K562 (cell line): ENCODE data around the gene SAP25. TPM values are rescaled to one million over a fixed set of nuclear protein-coding genes. Genes with fewer than 3 reads are reported as not detected.

Experiments
- CEBPB ChIP-seq: fragments of 450-650 bp; IDR thresholded peaks from 2 replicates; pipeline ENCODE4 v1.6.1; 2016; ENCODE audit warnings: missing genetic modification characterization, missing compliant biosample characterization
- E2F3 ChIP-seq: fragments of 250-450 bp; sonication (Bioruptor Pico); IDR thresholded peaks from 2 replicates; pipeline ENCODE4 v1.4.0; 2020; ENCODE audit warnings: mild to moderate bottlenecking
- ELF4 ChIP-seq: fragments of 450-650 bp; formaldehyde crosslinking; IDR thresholded peaks from 2 replicates; pipeline ENCODE4 v1.4.0; 2022; ENCODE audit warnings: missing genetic modification characterization
- KAT7 ChIP-seq: sonication (generic); formaldehyde crosslinking; IDR thresholded peaks from 2 replicates; pipeline ENCODE4 v1.8.0; 2022; ENCODE audit warnings: missing genetic modification reagents, mild to moderate bottlenecking, borderline replicate concordance
- MBD2 ChIP-seq: sonication (generic); IDR thresholded peaks from 2 replicates; pipeline ENCODE4 v1.6.1; 2016; ENCODE audit warnings: low read depth, borderline replicate concordance
- TARDBP ChIP-seq: fragments of 450-650 bp; IDR thresholded peaks from 2 replicates; pipeline ENCODE4 v1.6.1; 2016
- ZNF408 ChIP-seq: fragments of 250-450 bp; sonication (Bioruptor Pico); IDR thresholded peaks from 2 replicates; pipeline ENCODE4 v1.4.0; 2020; ENCODE audit warnings: low read depth, mild to moderate bottlenecking, moderate library complexity
- polyA plus RNA-seq, 8 experiments: library from polyadenylated mRNA; depleted of rRNA in 4 of 8; stranded (reverse) in 5 of 8; unstranded in 3 of 8; fragments of >200 nt; fragmentation: Nextera tagmentation in 2 of 8; fragmentation: Illumina TruSeq in 1 of 8; extraction: Ambion mirVana in 2 of 8; extraction: Trizol in 1 of 8; gene quantifications; 2 replicates each; pipeline versions ENCODE4 v1.2.1 to v1.2.3, GENCODE V29; 2011 to 2014; ENCODE audit warnings: inconsistent platforms in 1 of 8, missing spikeins in 1 of 8
- total RNA-seq, 7 experiments: library from RNA; depleted of rRNA in 6 of 7; stranded (reverse); fragments of >200 nt in 6 of 7; fragmentation: Illumina TruSeq in 2 of 7; extraction: Trizol in 2 of 7; gene quantifications; 2 replicates each; pipeline versions ENCODE4 v1.2.1 to v1.2.3, GENCODE V29; 2011 to 2021; ENCODE audit warnings: low replicate concordance in 1 of 7
- TF ChIP-seq, protein P1 (sequence below), 2 experiments: fragments of 450-650 bp in 1 of 2; sonication (generic) in 1 of 2; formaldehyde crosslinking; conservative IDR thresholded peaks; 2 replicates each; pipeline versions ENCODE4 v1.4.0 to v1.8.1; 2020 to 2022; ENCODE audit warnings: mild to moderate bottlenecking in 1 of 2, missing genetic modification reagents in 1 of 2
- TF ChIP-seq, protein P2 (sequence below): fragments of 450-650 bp; IDR thresholded peaks from 2 replicates; pipeline ENCODE4 v1.6.1; 2016
- TF ChIP-seq, protein P3 (sequence below): fragments of 250-450 bp; sonication (Bioruptor Pico); IDR thresholded peaks from 2 replicates; pipeline ENCODE4 v1.9.0; 2021; ENCODE audit warnings: mild to moderate bottlenecking
- TF ChIP-seq, protein P4 (sequence below): fragments of 250-450 bp; sonication (Bioruptor Pico); IDR thresholded peaks from 2 replicates; pipeline ENCODE4 v1.4.0; 2020; ENCODE audit warnings: borderline replicate concordance

The SAP25 gene
- total and polyA plus RNA-seq, 9 of the 15 experiments (the other 6 are each of a cell fraction or from before 2014, with no cell fraction given), result 0.13 to 5.3 (median 0.78) TPM; not detected in 1

DNA sequence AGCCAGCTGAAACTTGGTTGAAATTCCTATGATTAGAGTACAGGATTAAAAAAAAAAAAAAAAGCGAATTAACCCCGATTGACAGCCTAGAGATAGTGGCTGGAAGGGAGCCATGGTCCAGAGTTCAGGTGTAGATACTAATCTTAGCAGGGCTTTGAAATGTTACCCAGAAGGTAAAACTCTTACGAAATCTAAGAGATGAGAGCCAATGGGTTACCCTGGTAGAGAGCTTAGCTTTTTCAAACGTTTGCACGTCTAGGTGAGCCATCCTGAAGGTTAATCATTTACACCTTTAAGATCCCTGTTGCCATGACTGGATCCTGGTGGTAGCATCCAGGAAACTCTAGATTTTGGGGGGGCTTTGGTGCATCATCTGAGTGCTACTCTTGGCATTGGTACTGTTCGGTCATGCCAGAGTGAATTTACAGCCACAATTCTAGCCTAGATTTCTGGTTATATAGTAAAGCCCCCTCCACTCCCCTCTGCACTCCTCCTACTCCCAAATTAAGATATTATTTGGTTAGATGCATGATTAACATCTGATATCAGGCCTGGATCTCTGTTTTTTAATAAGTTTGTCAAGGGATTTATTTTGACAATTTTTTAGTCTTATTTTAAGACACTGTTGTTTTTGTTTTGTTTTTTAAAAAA, 33.5 kb downstream of the SAP25 start (continued):
- TF ChIP-seq TARDBP, result no peak
- no peak for TF ChIP-seq E2F3 (CRISPR knock-in tag)
- TF ChIP-seq, protein P1, sequence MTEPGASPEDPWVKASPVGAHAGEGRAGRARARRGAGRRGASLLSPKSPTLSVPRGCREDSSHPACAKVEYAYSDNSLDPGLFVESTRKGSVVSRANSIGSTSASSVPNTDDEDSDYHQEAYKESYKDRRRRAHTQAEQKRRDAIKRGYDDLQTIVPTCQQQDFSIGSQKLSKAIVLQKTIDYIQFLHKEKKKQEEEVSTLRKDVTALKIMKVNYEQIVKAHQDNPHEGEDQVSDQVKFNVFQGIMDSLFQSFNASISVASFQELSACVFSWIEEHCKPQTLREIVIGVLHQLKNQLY (CRISPR knock-in tag; conservative IDR thresholded peaks at IDR 0.05), result no peak
- no peak for TF ChIP-seq ELF4 (CRISPR knock-in tag)
- TF ChIP-seq, protein P2, sequence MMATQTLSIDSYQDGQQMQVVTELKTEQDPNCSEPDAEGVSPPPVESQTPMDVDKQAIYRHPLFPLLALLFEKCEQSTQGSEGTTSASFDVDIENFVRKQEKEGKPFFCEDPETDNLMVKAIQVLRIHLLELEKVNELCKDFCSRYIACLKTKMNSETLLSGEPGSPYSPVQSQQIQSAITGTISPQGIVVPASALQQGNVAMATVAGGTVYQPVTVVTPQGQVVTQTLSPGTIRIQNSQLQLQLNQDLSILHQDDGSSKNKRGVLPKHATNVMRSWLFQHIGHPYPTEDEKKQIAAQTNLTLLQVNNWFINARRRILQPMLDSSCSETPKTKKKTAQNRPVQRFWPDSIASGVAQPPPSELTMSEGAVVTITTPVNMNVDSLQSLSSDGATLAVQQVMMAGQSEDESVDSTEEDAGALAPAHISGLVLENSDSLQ, result peak; percentile 56
- peak; percentile 28; the same call in 1 of the 2 replicates for TF ChIP-seq CEBPB
- TF ChIP-seq ZNF408, result no peak
- TF ChIP-seq, protein P3, sequence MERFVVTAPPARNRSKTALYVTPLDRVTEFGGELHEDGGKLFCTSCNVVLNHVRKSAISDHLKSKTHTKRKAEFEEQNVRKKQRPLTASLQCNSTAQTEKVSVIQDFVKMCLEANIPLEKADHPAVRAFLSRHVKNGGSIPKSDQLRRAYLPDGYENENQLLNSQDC (CRISPR knock-in tag), result no peak
- no peak for TF ChIP-seq KAT7 (CRISPR knock-in tag)
- TF ChIP-seq, protein P4, sequence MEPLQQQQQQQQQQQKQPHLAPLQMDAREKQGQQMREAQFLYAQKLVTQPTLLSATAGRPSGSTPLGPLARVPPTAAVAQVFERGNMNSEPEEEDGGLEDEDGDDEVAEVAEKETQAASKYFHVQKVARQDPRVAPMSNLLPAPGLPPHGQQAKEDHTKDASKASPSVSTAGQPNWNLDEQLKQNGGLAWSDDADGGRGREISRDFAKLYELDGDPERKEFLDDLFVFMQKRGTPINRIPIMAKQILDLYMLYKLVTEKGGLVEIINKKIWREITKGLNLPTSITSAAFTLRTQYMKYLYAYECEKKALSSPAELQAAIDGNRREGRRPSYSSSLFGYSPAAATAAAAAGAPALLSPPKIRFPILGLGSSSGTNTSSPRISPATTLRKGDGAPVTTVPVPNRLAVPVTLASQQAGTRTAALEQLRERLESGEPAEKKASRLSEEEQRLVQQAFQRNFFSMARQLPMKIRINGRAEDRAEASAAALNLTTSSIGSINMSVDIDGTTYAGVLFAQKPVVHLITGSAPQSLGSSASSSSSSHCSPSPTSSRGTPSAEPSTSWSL, result no peak
- no peak for TF ChIP-seq MBD2
- TF ChIP-seq, all 486 proteins: peak for 3
